Testis (tissue), 3 donors: ENCODE data around the gene HOXC6. TPM values are rescaled to one million over a fixed set of nuclear protein-coding genes. Genes with fewer than 3 reads are reported as not detected.

ENCODE experiments used
- DNase-seq: peaks from one replicate; pipeline ENCODE4 v3.0.0-alpha.2; 2019
- H3K27ac ChIP-seq, 2 donors: fragments of 200-600 bp; sonication (generic); one replicate each; pipeline ENCODE4 v1.5.1; 2019
- H3K27me3 ChIP-seq: fragments of 200-600 bp; sonication (generic); one replicate; pipeline ENCODE4 v1.5.1; 2019
- H3K36me3 ChIP-seq: fragments of 200-600 bp; sonication (generic); one replicate; pipeline ENCODE4 v1.5.1; 2017; ENCODE audit warnings: low read depth; ENCODE audit errors: missing control alignments
- H3K4me1 ChIP-seq: fragments of 200-600 bp; sonication (generic); one replicate; pipeline ENCODE4 v1.5.1; 2019
- H3K4me3 ChIP-seq, 2 donors: fragments of 200-600 bp; sonication (generic); one replicate each; pipeline ENCODE4 v1.5.1; 2017 to 2019
- H3K9me3 ChIP-seq: fragments of 200-600 bp; sonication (generic); one replicate; pipeline ENCODE4 v1.5.1; 2017
- CTCF ChIP-seq, 3 experiments: fragments of 450-650 bp in 2 of 3; fragments of 200-600 bp in 1 of 3; sonication (generic) in 1 of 3; IDR thresholded peaks; one replicate each; pipeline ENCODE4 v1.5.1; 2016 to 2019; ENCODE audit warnings: antibody characterized with exemption in 3 of 3, mild to moderate bottlenecking in 2 of 3, moderate library complexity in 1 of 3
- POLR2A ChIP-seq: fragments of 450-650 bp; IDR thresholded peaks from one replicate; pipeline ENCODE4 v1.6.1; 2017; ENCODE audit warnings: antibody characterized with exemption, mild to moderate bottlenecking, moderate library complexity
- WGBS, 2 donors: methylation state at CpG; one replicate each; pipeline ENCODE4 v1.1.5; 2018; 5-methylcytosine and 5-hydroxymethylcytosine counted together
- intact Hi-C: fragments of 100-400 bp; cut with DNase I; formaldehyde crosslinking; loops from one replicate; pipeline ENCODE4 v1.15.1; 2023; ENCODE audit warnings: low total_unique reads
- polyA plus RNA-seq: library from polyadenylated mRNA; stranded (reverse); fragments of 350-450 nt; fragmentation: Illumina TruSeq; extraction: RNeasy Lipid Tissue Mini Kit (QIAGEN cat#74804); gene quantifications from one replicate; pipeline ENCODE4 v1.2.3, GENCODE V29; 2014; ENCODE audit warnings: low read depth, low replicate concordance; ENCODE audit not compliant: insufficient read depth
- total RNA-seq, 2 donors: library from RNA; depleted of rRNA; stranded (reverse); fragments of >200 nt; gene quantifications; one replicate each; pipeline ENCODE4 v1.2.3, GENCODE V29; 2016

The HOXC6 gene
- total and polyA plus RNA-seq, 3 donors from 2014 or later = 1.9 to 5.4 (median 4.0) TPM

- H3K36me3 ChIP-seq = no peaks in the 10 kb centered on the region
- no peak overlapping the region for H3K27ac ChIP-seq
- intact Hi-C loops = no loop called here
- peak overlapping the region in 1 of 2 donors; percentile 15 for H3K4me3 ChIP-seq
- H3K9me3 ChIP-seq = no peaks in the 10 kb centered on the region
- TF ChIP-seq POLR2A = no peak
- TF ChIP-seq CTCF (IDR thresholded peaks at IDR 0.05) = no peak
- WGBS, 2 donors = 46 to 50% methylated on average over 22 of the region's 22 CpGs
- peaks cover 29% of the 10 kb centered on the region for H3K4me1 ChIP-seq
- no peak for DNase-seq
- no peaks in the 10 kb centered on the region for H3K27me3 ChIP-seq
These were observed 1.4 kb upstream of the HOXC6 start for GRCh38 chr12:54026640-54027441.

- no peaks in the 10 kb centered on the region for H3K9me3 ChIP-seq
- H3K27me3 ChIP-seq = no peaks in the 10 kb centered on the region
- H3K27ac ChIP-seq = no peak overlapping the region
- DNase-seq = no peak
- no peak for TF ChIP-seq POLR2A
- no peak for TF ChIP-seq CTCF (IDR thresholded peaks at IDR 0.05)
- H3K4me3 ChIP-seq = no peak overlapping the region
- intact Hi-C loops = no loop called here
- H3K36me3 ChIP-seq = no peaks in the 10 kb centered on the region
- H3K4me1 ChIP-seq = peaks cover 35% of the 10 kb centered on the region
- WGBS, 2 donors = 51 to 65% methylated on average over 3 of the region's 3 CpGs
These were observed 826 bp upstream of the HOXC6 start for GRCh38 chr12:54027442-54027786.

- Histone ChIP-seq H3K4me3 (no peak overlapping the region), H3K9me3 (no peaks in the 10 kb centered on the region), H3K36me3 (no peaks in the 10 kb centered on the region), H3K4me1 (peaks cover 26% of the 10 kb centered on the region), H3K27ac (peak overlapping the region; percentile 80 to 89), H3K27me3 (no peaks in the 10 kb centered on the region)
- TF ChIP-seq POLR2A (no peak), CTCF (IDR thresholded peaks at IDR 0.05) (no peak)
- 47 to 49% methylated on average over 47 to 52 of the region's 53 CpGs for WGBS, 2 donors
- intact Hi-C loops = loop anchor here (5.0 kb wide), 1 partner anchor 163 kb away; no protein-coding TSS in a partner anchor
- no peak for DNase-seq
These were observed 1.5 kb downstream of the HOXC6 start for GRCh38 chr12:54029529-54030441.

GRCh38 chr12:54030442-54030801 is 2.2 kb downstream of the HOXC6 start:
- peaks cover 26% of the 10 kb centered on the region for H3K4me1 ChIP-seq

More at GRCh38 chr12:54030442-54030801, 2.2 kb downstream of the HOXC6 start:
- Histone ChIP-seq H3K9me3 (no peaks in the 10 kb centered on the region), H3K27ac (peak overlapping the region; percentile 80 to 89), H3K27me3 (no peaks in the 10 kb centered on the region), H3K4me3 (peak overlapping the region; percentile 39 to 51), H3K36me3 (no peaks in the 10 kb centered on the region)
- no peak for DNase-seq
- 31 to 41% methylated on average over 7 of the region's 7 CpGs for WGBS, 2 donors
- intact Hi-C loops = loop anchor here (5.0 kb wide), 1 partner anchor 162 kb away; no protein-coding TSS in a partner anchor
- no peak for TF ChIP-seq CTCF (IDR thresholded peaks at IDR 0.05)
- TF ChIP-seq POLR2A = no peak
